ENCODE measurements around the gene FTCD.

Gene FTCD

GRCh38 chr21:46104104-46104503 lies 51.3 kb downstream of the FTCD start:
- DNase-seq = no peak

GRCh38 chr21:46100906-46101305 lies 54.5 kb downstream of the FTCD start:
- no peak for DNase-seq

- DNase-seq = no peak
Measured at GRCh38 chr21:46100426-46100825, 55.0 kb downstream of the FTCD start.

- DNase-seq = no peak
Measured at GRCh38 chr21:46100020-46100419, 55.4 kb downstream of the FTCD start.

- DNase-seq = no peak
Measured at GRCh38 chr21:46099476-46099875, 55.9 kb downstream of the FTCD start.

GRCh38 chr21:46098303-46099141 lies 56.9 kb downstream of the FTCD start:
- no peak for DNase-seq

GRCh38 chr21:46097336-46098293 lies 57.8 kb downstream of the FTCD start, which contains the start of gene COL6A2:
COL6A2 (plus strand) TSS chr21:46098112.
- peak; percentile 19 for DNase-seq

- no peak for DNase-seq
Measured at GRCh38 chr21:46096596-46097335, 58.6 kb downstream of the FTCD start.

GRCh38 chr21:46095814-46096595 lies 59.4 kb downstream of the FTCD start:
- DNase-seq = no peak

- no peak for DNase-seq
Measured at GRCh38 chr21:46095083-46095719, 60.2 kb downstream of the FTCD start.

GRCh38 chr21:46094401-46095082 lies 60.8 kb downstream of the FTCD start:
- DNase-seq = no peak

GRCh38 chr21:46093668-46094400 lies 61.5 kb downstream of the FTCD start:
- no peak for DNase-seq

- no peak for DNase-seq
Measured at GRCh38 chr21:46092811-46093667, 62.3 kb downstream of the FTCD start.

- DNase-seq = no peak
Measured at GRCh38 chr21:46092026-46092764, 63.2 kb downstream of the FTCD start.

GRCh38 chr21:46091631-46092025 lies 63.8 kb downstream of the FTCD start:
- DNase-seq = no peak

GRCh38 chr21:46091118-46091517 lies 64.3 kb downstream of the FTCD start:
- no peak for DNase-seq

GRCh38 chr21:46089285-46089684 lies 66.1 kb downstream of the FTCD start:
- no peak for DNase-seq

GRCh38 chr21:46088189-46088588 lies 67.2 kb downstream of the FTCD start:
- no peak for DNase-seq

- DNase-seq = no peak
Measured at GRCh38 chr21:46087641-46088040, 67.7 kb downstream of the FTCD start.
